ENCODE measurements around the gene FBXO46.

FBXO46 gene

DNA sequence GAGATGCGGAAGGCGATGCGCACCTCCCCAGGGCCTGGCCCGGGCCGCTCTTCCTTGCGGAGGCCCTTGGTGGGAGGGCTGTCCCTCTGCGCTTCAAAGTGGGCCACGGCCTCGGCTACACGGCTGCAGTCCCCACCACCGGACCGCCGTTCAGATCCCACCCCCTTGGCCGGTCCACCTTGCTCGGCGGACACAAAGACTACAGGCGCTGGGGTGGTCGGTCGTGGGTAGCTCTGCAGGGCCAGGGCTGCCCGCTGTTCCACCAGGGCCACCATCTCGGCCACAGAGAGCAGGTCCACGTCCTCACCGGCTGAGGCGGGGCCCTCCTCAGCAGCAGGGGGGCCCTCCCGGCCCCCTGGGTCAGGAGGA, 18.0 kb downstream of the FBXO46 start:
- Histone ChIP-seq H3K9me3 (ENCODE audit: control insufficient read depth in 5 of 5, low read length in 5 of 5) (no peaks in the 10 kb centered on the region), H3K27ac (ENCODE audit: low read depth, low read length) (no peak overlapping the region)

DNA sequence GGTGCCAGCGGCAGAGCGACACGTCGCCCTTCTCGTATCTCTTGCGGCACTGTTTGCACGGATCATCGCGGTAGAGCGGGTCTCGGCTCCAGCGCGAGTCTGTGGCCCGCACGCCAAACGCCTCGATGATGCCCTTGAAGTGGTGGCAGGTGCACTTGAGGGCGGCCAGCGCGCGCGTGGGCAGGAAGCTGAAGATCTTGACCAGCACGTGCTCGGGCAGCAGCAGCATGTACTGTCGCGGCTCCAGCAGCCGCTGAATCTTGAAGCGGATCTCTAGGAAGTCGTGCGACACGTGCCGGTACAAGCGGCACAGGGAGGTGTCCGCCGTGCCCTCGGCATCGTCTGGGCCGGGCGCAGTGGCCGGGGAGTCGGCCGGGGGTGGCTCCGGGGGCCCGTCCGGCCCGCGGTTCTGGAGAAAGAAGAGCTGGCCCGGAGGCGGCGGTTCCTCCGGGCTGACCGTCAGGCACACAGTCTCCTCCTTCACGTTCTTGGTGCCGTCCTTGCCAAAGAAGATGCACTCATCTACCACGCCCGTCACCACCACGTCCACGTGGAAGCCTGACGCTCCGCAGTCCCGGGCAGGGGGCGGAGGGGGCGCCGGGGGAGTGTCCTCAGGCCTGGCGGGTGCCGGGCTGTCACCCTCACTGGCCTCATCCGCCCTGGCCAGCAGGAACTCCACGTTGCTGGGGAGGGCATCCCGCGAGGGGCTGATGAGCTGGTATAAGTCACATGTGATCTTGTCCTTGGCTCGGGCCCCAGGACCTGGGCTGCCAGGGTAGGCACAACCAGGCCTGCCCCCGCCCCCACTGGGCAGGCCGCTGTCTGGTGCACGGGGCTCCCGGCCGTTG, 18.6 kb downstream of the FBXO46 start:
- Histone ChIP-seq H3K9me3 (ENCODE audit: control insufficient read depth in 5 of 5, low read length in 5 of 5) (no peaks in the 10 kb centered on the region), H3K4me1 (ENCODE audit: control insufficient read depth in 5 of 5, insufficient read depth in 5 of 5, low read length in 5 of 5) (peaks cover 2 to 23% (median 21%) of the 10 kb centered on the region in 5 donors), H3K27me3 (ENCODE audit: control insufficient read depth in 5 of 5, insufficient read depth in 4 of 5, low read length in 5 of 5) (no peaks in the 10 kb centered on the region), H3K36me3 (ENCODE audit: control insufficient read depth in 5 of 5, insufficient read depth in 5 of 5, low read length in 5 of 5) (peaks cover 0 to 19% (median 16%) of the 10 kb centered on the region in 5 donors), H3K9ac (ENCODE audit: low read length in 5 of 5) (no peak overlapping the region), H3K4me3 (ENCODE audit: low read depth in 1 of 5, low read length in 5 of 5) (no peak overlapping the region), H3K27ac (ENCODE audit: low read depth, low read length) (peak overlapping the region; percentile 60)

More for the DNA sequence above, 18.0 kb downstream of the FBXO46 start:
- no peaks in the 10 kb centered on the region for H3K27me3 ChIP-seq (ENCODE audit: control insufficient read depth in 5 of 5, insufficient read depth in 4 of 5, low read length in 5 of 5)
- peaks cover 0 to 19% (median 16%) of the 10 kb centered on the region in 5 donors for H3K36me3 ChIP-seq (ENCODE audit: control insufficient read depth in 5 of 5, insufficient read depth in 5 of 5, low read length in 5 of 5)
- H3K9ac ChIP-seq (ENCODE audit: low read length in 5 of 5) = no peak overlapping the region
- H3K4me1 ChIP-seq (ENCODE audit: control insufficient read depth in 5 of 5, insufficient read depth in 5 of 5, low read length in 5 of 5) = peaks cover 6 to 21% (median 17%) of the 10 kb centered on the region in 5 donors
- no peak overlapping the region for H3K4me3 ChIP-seq (ENCODE audit: low read depth in 1 of 5, low read length in 5 of 5)

DNA sequence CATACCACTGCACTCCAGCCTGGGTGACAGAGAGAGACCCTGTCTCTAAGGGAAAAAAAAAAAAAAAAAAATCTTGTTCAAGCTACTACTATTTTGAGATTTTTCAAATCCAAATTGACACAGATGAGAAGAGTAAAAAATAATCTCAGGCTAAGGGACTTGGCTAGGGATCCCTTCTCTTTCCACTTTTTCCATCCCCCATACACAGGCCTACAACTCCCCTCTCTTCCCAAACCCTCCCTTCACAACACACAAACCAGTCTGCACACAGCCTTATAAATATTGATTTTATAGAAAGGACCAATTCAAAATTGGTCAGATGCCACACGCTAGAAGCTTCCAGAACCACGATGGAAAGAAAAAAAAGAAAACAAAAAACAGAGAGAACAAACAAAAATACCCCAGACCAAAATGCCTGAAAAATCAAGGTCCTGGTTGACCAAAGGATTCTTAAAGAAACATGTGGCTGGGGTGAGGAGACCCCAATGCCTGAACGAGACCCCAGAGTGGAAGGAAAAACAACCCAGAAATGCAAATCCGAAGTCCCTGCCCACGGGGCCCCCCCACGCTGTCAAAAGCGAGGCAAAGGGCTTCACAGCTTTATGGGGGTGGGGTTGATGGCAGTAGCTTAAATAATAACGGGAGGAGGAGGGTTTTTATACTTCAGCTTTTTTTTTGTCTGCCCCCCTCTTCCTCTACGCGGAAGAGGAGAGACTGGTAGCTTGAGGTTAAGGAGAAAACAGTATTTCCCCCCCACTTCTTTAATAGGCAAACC, 20.2 kb downstream of the FBXO46 start:
- Histone ChIP-seq H3K27ac (ENCODE audit: low read depth, low read length) (peak overlapping the region; percentile 60), H3K36me3 (ENCODE audit: control insufficient read depth in 5 of 5, insufficient read depth in 5 of 5, low read length in 5 of 5) (peaks cover 0 to 19% (median 16%) of the 10 kb centered on the region in 5 donors), H3K9me3 (ENCODE audit: control insufficient read depth in 5 of 5, low read length in 5 of 5) (no peaks in the 10 kb centered on the region), H3K4me1 (ENCODE audit: control insufficient read depth in 5 of 5, insufficient read depth in 5 of 5, low read length in 5 of 5) (peaks cover 0 to 16% (median 8%) of the 10 kb centered on the region in 5 donors), H3K9ac (ENCODE audit: low read length in 5 of 5) (peak overlapping the region in 2 of 5 donors; percentile 20 to 40), H3K27me3 (ENCODE audit: control insufficient read depth in 5 of 5, insufficient read depth in 4 of 5, low read length in 5 of 5) (no peaks in the 10 kb centered on the region), H3K4me3 (ENCODE audit: low read depth in 1 of 5, low read length in 5 of 5) (no peak overlapping the region)

DNA sequence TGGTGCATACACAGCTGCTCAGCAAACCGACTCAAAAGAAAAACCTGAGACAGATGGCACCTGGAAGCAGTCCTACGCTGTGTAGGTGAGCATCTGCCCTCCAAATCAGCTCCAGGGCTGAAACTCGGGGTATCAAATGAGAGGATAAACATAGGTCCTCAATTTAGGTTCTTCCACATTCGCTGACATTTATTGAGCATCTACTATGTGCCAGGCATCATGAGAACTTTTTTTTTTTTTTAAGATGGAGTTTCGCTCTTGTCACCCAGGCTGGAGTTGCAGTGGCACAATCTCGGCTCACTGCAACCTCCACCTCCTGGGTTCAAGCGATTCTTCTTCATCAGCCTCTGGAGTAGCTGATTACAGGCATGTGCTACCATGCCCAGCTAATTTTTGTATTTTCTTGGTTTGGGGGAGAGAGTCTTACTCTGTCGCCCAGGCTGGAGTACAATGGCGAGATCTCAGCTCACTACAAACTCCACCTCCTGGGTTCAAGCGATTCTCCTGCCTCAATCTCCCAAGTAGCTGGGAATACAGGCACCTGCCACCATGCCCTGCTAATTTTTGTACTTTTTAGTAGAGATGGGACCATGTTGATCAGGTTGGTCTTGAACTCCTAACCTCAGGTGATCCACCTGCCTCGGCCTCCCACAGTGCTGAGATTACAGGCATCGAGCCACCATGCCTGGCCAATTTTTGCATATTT, 24.8 kb downstream of the FBXO46 start:
- Histone ChIP-seq H3K36me3 (ENCODE audit: control insufficient read depth in 5 of 5, insufficient read depth in 5 of 5, low read length in 5 of 5) (peaks cover 0 to 7% (median 4%) of the 10 kb centered on the region in 5 donors), H3K9ac (ENCODE audit: low read length in 5 of 5) (no peak overlapping the region), H3K27me3 (ENCODE audit: control insufficient read depth in 5 of 5, insufficient read depth in 4 of 5, low read length in 5 of 5) (no peaks in the 10 kb centered on the region), H3K4me3 (ENCODE audit: low read depth in 1 of 5, low read length in 5 of 5) (no peak overlapping the region), H3K27ac (ENCODE audit: low read depth, low read length) (no peak overlapping the region), H3K4me1 (ENCODE audit: control insufficient read depth in 5 of 5, insufficient read depth in 5 of 5, low read length in 5 of 5) (peaks cover 0 to 16% (median 6%) of the 10 kb centered on the region in 5 donors), H3K9me3 (ENCODE audit: control insufficient read depth in 5 of 5, low read length in 5 of 5) (no peaks in the 10 kb centered on the region)

DNA sequence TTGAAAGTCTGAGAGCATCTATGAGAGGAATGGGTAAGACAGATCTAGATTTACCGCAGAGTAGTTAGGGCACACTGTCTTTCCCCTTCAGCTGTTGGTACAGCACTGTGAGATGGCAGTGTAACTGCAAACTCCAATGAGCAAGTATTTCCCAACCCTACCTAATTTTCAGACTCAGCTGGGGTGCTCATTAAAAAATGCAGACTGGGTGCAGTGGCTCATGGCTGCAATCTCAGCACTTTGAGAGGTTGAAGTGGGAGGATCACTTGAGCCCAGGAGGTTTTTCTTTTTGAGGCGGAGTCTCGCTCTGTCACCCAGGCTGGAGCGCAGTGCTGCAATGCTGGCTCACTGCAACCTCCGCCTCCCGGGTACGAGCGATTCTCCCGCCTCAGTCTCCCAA, 25.6 kb downstream of the FBXO46 start:
- Histone ChIP-seq H3K36me3 (ENCODE audit: control insufficient read depth in 5 of 5, insufficient read depth in 5 of 5, low read length in 5 of 5) (peaks cover 0 to 7% (median 4%) of the 10 kb centered on the region in 5 donors), H3K27me3 (ENCODE audit: control insufficient read depth in 5 of 5, insufficient read depth in 4 of 5, low read length in 5 of 5) (no peaks in the 10 kb centered on the region), H3K9ac (ENCODE audit: low read length in 5 of 5) (no peak overlapping the region), H3K4me3 (ENCODE audit: low read depth in 1 of 5, low read length in 5 of 5) (no peak overlapping the region), H3K27ac (ENCODE audit: low read depth, low read length) (no peak overlapping the region), H3K4me1 (ENCODE audit: control insufficient read depth in 5 of 5, insufficient read depth in 5 of 5, low read length in 5 of 5) (peaks cover 0 to 9% (median 0%) of the 10 kb centered on the region in 5 donors), H3K9me3 (ENCODE audit: control insufficient read depth in 5 of 5, low read length in 5 of 5) (no peaks in the 10 kb centered on the region)

DNA sequence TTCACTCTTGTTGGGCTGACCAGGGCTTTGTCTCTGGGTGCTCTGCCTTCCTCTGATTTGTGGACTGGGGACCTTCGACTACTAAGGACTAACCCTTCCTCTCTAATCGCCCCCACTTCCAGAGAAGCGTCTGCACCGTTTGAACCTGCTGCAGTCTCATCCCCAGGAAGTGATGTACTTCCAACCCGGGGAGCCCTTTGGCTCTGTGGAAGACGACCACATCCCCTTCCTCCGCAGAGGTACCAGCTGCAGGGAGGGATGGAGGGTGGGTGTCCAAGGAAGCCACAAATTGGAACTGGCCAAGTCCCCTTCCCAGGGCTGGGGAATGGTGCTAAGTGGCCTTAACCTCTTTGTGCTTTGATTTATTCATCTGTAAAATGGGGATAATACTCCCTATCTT, 29.0 kb downstream of the FBXO46 start:
- no peak overlapping the region for H3K4me3 ChIP-seq (ENCODE audit: low read depth in 1 of 5, low read length in 5 of 5)
- H3K27me3 ChIP-seq (ENCODE audit: control insufficient read depth in 5 of 5, insufficient read depth in 4 of 5, low read length in 5 of 5) = no peaks in the 10 kb centered on the region
- H3K4me1 ChIP-seq (ENCODE audit: control insufficient read depth in 5 of 5, insufficient read depth in 5 of 5, low read length in 5 of 5) = no peaks in the 10 kb centered on the region
- H3K9ac ChIP-seq (ENCODE audit: low read length in 5 of 5) = no peak overlapping the region
- peaks cover 0 to 7% (median 4%) of the 10 kb centered on the region in 5 donors for H3K36me3 ChIP-seq (ENCODE audit: control insufficient read depth in 5 of 5, insufficient read depth in 5 of 5, low read length in 5 of 5)
- no peak overlapping the region for H3K27ac ChIP-seq (ENCODE audit: low read depth, low read length)
- no peaks in the 10 kb centered on the region for H3K9me3 ChIP-seq (ENCODE audit: control insufficient read depth in 5 of 5, low read length in 5 of 5)

DNA sequence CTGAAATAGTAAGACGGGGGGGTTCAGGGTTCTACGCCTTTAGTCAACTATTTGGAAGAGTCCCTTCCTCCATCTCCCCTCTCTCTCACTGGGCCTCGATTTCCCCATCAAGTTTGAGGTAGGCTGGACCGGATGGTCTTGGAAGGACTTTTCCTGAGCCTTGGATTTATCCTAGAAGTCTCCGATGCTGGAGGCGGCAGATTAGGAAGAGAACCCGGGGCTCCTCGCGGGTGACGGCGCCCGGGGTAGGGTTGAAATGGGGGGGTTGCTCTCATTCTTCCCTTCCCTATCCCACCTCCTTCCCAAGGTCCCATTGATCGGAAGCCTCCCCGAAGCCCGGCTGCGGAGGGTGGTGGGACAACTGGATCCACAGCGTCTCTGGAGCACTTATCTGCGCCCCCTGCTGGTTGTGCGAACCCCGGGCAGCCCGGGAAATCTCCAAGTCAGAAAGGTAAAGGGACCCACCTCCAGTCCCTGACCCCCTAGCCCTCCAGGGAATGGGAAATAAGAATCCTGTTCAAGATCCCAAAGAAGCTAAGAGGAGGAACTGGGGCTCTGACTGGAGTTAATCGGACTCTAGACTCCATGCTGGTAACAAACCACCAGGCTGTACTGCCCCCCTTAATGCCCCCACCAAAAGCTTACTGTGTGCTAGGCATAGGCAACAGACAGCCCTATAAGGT, 37.4 kb downstream of the FBXO46 start:
- Histone ChIP-seq H3K4me1 (ENCODE audit: control insufficient read depth in 5 of 5, insufficient read depth in 5 of 5, low read length in 5 of 5) (peaks cover 2 to 30% (median 20%) of the 10 kb centered on the region in 5 donors), H3K9me3 (ENCODE audit: control insufficient read depth in 5 of 5, low read length in 5 of 5) (no peaks in the 10 kb centered on the region), H3K9ac (ENCODE audit: low read length in 5 of 5) (peak overlapping the region; percentile 35 to 90 (median 64)), H3K27me3 (ENCODE audit: control insufficient read depth in 5 of 5, insufficient read depth in 4 of 5, low read length in 5 of 5) (no peaks in the 10 kb centered on the region), H3K4me3 (ENCODE audit: low read depth in 1 of 5, low read length in 5 of 5) (peak overlapping the region; percentile 83 to 91 (median 86)), H3K36me3 (ENCODE audit: control insufficient read depth in 5 of 5, insufficient read depth in 5 of 5, low read length in 5 of 5) (peaks cover 0 to 9% (median 3%) of the 10 kb centered on the region in 5 donors), H3K27ac (ENCODE audit: low read depth, low read length) (peak overlapping the region; percentile 93)

DNA sequence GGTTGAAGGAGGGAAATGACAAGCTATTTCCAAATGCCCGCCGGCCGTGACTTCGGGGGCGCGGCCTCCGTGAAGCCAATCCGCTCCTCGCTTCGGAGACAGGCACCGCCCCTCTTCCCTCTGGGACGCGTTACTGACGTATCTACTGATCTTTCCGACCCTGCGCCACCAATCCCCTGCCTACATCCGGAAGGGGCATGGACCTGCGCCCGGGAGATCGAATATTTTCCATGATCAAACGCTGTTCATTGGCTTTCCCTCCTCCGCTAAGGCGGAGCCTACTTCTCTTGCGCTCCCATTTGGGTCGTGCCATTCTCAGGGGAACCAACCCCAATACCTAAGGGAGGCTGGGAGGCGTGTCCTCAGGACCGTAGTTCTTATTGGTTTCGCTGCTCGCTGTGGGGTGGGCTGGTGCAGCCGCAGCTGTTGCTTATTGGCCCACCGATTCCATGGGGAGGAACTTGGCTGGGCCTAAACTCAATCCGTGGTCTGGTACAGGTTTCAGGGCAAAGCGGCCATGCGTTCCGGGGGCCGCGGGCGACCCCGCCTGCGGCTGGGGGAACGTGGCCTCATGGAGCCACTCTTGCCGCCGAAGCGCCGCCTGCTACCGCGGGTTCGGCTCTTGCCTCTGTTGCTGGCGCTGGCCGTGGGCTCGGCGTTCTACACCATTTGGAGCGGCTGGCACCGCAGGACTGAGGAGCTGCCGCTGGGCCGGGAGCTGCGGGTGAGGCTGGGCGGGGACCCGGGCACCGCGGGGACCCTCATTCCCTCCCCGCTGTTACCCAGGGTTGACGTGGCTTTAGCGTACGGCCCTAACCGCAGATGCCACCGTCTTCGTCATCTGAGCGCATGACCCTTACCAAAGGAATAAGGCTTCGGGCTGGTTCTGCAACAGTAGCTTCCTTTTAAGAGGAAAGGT, 38.2 kb downstream of the FBXO46 start, which contains the start of gene QPCTL:
Gene QPCTL (plus strand): TSS at position 480 of the 919 bp plus-strand sequence. CDS start 38 bp downstream, at position 518.
- peak within 1 kb of the TSS; percentile 35 to 90 (median 88) for H3K9ac ChIP-seq (ENCODE audit: low read length in 5 of 5)
- H3K9me3 ChIP-seq (ENCODE audit: control insufficient read depth in 5 of 5, low read length in 5 of 5) = no peaks in the 10 kb centered on the region
- peaks cover 2 to 30% (median 20%) of the 10 kb centered on the region in 5 donors for H3K4me1 ChIP-seq (ENCODE audit: control insufficient read depth in 5 of 5, insufficient read depth in 5 of 5, low read length in 5 of 5)
- H3K27ac ChIP-seq (ENCODE audit: low read depth, low read length) = peak within 1 kb of the TSS; percentile 93
- peak within 1 kb of the TSS; percentile 83 to 92 (median 88) for H3K4me3 ChIP-seq (ENCODE audit: low read depth in 1 of 5, low read length in 5 of 5)
- peaks cover 0 to 17% (median 11%) of the 10 kb centered on the region in 5 donors for H3K36me3 ChIP-seq (ENCODE audit: control insufficient read depth in 5 of 5, insufficient read depth in 5 of 5, low read length in 5 of 5)
- no peaks in the 10 kb centered on the region for H3K27me3 ChIP-seq (ENCODE audit: control insufficient read depth in 5 of 5, insufficient read depth in 4 of 5, low read length in 5 of 5)
